SK-N-SH (cell line): Measurements from ENCODE around the gene MYH15. TPM values are rescaled to one million over a fixed set of nuclear protein-coding genes. Genes with fewer than 3 reads are reported as not detected.
A peak's percentile ranks its signal among the peaks of the same experiment; 100 is the strongest.

ENCODE experiments used
- CTCF ChIA-PET: fragments of 300-600, 350-600 bp; formaldehyde crosslinking; extraction: SDS; loops from one replicate; lab custom pipeline; 2021; lab: Yijun Ruan, JAX
- POLR2A ChIA-PET: fragments of 350-600 bp; sonication (Branson Sonifier 250); formaldehyde crosslinking; extraction: SDS; loops from one replicate; lab custom pipeline; 2020; ENCODE audit warnings: antibody characterized with exemption, inconsistent platforms; lab: Yijun Ruan, JAX
- DNase-seq: peaks from one replicate; pipeline ENCODE4 v3.0.0; 2012
- H2AFZ ChIP-seq: fragments of 200-600 bp; sonication (generic); 2 replicates; pipeline ENCODE4 v1.8.1; 2016; ENCODE audit warnings: antibody characterized with exemption, mild to moderate bottlenecking, low read depth
- H3F3A ChIP-seq: fragments of 200-600 bp; sonication (generic); replicated peaks from 2 replicates; pipeline ENCODE3; 2016; ENCODE audit warnings: antibody characterized with exemption, mild to moderate bottlenecking; ENCODE audit not compliant: insufficient read depth
- H3K27ac ChIP-seq, 2 experiments: fragments of 200-500 bp in 1 of 2; fragments of 200-600 bp in 1 of 2; sonication (Bioruptor generic) in 1 of 2; sonication (generic), shearing (Covaris generic) in 1 of 2; 2 replicates each; pipeline versions ENCODE4 v1.5.1 to v1.6.1; 2014 to 2016; ENCODE audit warnings: low read depth in 2 of 2, inconsistent platforms in 1 of 2, low read length in 1 of 2, mild to moderate bottlenecking in 1 of 2, mixed read lengths in 1 of 2
- H3K27me3 ChIP-seq: fragments of 200-600 bp; sonication (generic), shearing (Covaris generic); 2 replicates; pipeline ENCODE4 v1.6.1; 2016; ENCODE audit warnings: mixed run types; ENCODE audit not compliant: insufficient read depth
- H3K36me3 ChIP-seq, 2 experiments: fragments of 200-500 bp in 1 of 2; fragments of 200-600 bp in 1 of 2; sonication (Bioruptor generic) in 1 of 2; sonication (generic) in 1 of 2; replicated peaks in 1 of 2; 2 replicates each; pipeline versions ENCODE3 to v1.5.1; 2014 to 2016; ENCODE audit warnings: low read length in 1 of 2, mild to moderate bottlenecking in 1 of 2; ENCODE audit not compliant: insufficient read depth in 2 of 2, control insufficient read depth in 1 of 2
- H3K4me1 ChIP-seq, 2 experiments: fragments of 200-500 bp in 1 of 2; fragments of 200-600 bp in 1 of 2; sonication (Bioruptor generic) in 1 of 2; sonication (generic), shearing (Covaris generic) in 1 of 2; 2 replicates each; pipeline versions ENCODE4 v1.5.1 to v1.6.1; 2014 to 2016; ENCODE audit warnings: low read depth in 1 of 2, low read length in 1 of 2, mixed run types in 1 of 2; ENCODE audit not compliant: insufficient read depth in 2 of 2, control insufficient read depth in 1 of 2
- H3K4me2 ChIP-seq: fragments of 200-600 bp; sonication (generic), shearing (Covaris generic); 2 replicates; pipeline ENCODE4 v1.6.1; 2017; ENCODE audit warnings: mixed run types
- H3K4me3 ChIP-seq, 2 experiments: fragments of 200-500 bp in 1 of 2; fragments of 200-600 bp in 1 of 2; sonication (Bioruptor generic) in 1 of 2; sonication (generic), shearing (Covaris generic) in 1 of 2; 2 replicates each; pipeline versions ENCODE4 v1.5.1 to v1.8.1; 2014 to 2016; ENCODE audit warnings: low read depth in 2 of 2, inconsistent platforms in 1 of 2, low read length in 1 of 2, mild to moderate bottlenecking in 1 of 2, mixed read lengths in 1 of 2, moderate library complexity in 1 of 2
- H3K79me2 ChIP-seq: fragments of 200-600 bp; sonication (generic); 2 replicates; pipeline ENCODE4 v1.8.1; 2017; ENCODE audit warnings: mild to moderate bottlenecking; ENCODE audit not compliant: insufficient read depth
- H3K9ac ChIP-seq: fragments of 200-600 bp; sonication (generic); 2 replicates; pipeline ENCODE4 v1.6.1; 2017; ENCODE audit warnings: mixed run types
- H3K9me2 ChIP-seq: fragments of 200-600 bp; sonication (generic); 2 replicates; pipeline ENCODE4 v1.6.1; 2017; ENCODE audit warnings: mixed run types
- H3K9me3 ChIP-seq: fragments of 200-600 bp; sonication (generic); 2 replicates; pipeline ENCODE4 v1.6.1; 2017; ENCODE audit warnings: mixed run types, mild to moderate bottlenecking, moderate library complexity
- H4K20me1 ChIP-seq: fragments of 200-600 bp; sonication (generic); 2 replicates; pipeline ENCODE4 v1.6.1; 2017; ENCODE audit warnings: mild to moderate bottlenecking, mixed run types; ENCODE audit not compliant: insufficient read depth
- CHD2 ChIP-seq: fragments of 150-350 bp; IDR thresholded peaks from 2 replicates; pipeline ENCODE4 v1.6.1; 2018; ENCODE audit warnings: low read length; ENCODE audit not compliant: partially characterized antibody
- FOXJ3 ChIP-seq: sonication (generic); formaldehyde crosslinking; IDR thresholded peaks from 2 replicates; pipeline ENCODE4 v1.5.1; 2020; ENCODE audit warnings: mild to moderate bottlenecking, missing genetic modification reagents
- GABPA ChIP-seq: IDR thresholded peaks from 2 replicates; pipeline ENCODE4 v1.4.0; 2012; ENCODE audit warnings: low read depth, mild to moderate bottlenecking
- GATA2 ChIP-seq: sonication (generic); formaldehyde crosslinking; IDR thresholded peaks from 2 replicates; pipeline ENCODE4 v1.5.0; 2020; ENCODE audit warnings: mild to moderate bottlenecking, missing genetic modification reagents
- JUND ChIP-seq: IDR thresholded peaks from 2 replicates; pipeline ENCODE4 v1.4.0; 2012
- NFIC ChIP-seq: IDR thresholded peaks from 2 replicates; pipeline ENCODE4 v1.4.0; 2012; ENCODE audit warnings: borderline replicate concordance
- NRF1 ChIP-seq: IDR thresholded peaks from 2 replicates; pipeline ENCODE4 v1.6.1; 2012; ENCODE audit warnings: low read depth, mild to moderate bottlenecking, low read length
- RAD21 ChIP-seq: IDR thresholded peaks from 2 replicates; pipeline ENCODE4 v1.6.1; 2012; ENCODE audit warnings: mild to moderate bottlenecking, low read length
- RCOR1 ChIP-seq: fragments of 150-350 bp; IDR thresholded peaks from 2 replicates; pipeline ENCODE4 v1.6.1; 2017; ENCODE audit warnings: antibody characterized with exemption, low read length
- RFX5 ChIP-seq: IDR thresholded peaks from 2 replicates; pipeline ENCODE4 v1.6.1; 2012; ENCODE audit warnings: mild to moderate bottlenecking, improper control_type of control experiment, low read length
- RXRA ChIP-seq: IDR thresholded peaks from 2 replicates; pipeline ENCODE4 v1.4.0; 2012; ENCODE audit warnings: low read depth, mild to moderate bottlenecking, borderline replicate concordance
- SIN3A ChIP-seq: IDR thresholded peaks from 2 replicates; pipeline ENCODE4 v1.6.1; 2012; ENCODE audit warnings: low read depth, mild to moderate bottlenecking, low read length, moderate library complexity, borderline replicate concordance
- TAF1 ChIP-seq: IDR thresholded peaks from 2 replicates; pipeline ENCODE4 v1.6.1; 2012; ENCODE audit warnings: low read depth, mild to moderate bottlenecking, low read length, moderate library complexity, borderline replicate concordance
- TEAD4 ChIP-seq: IDR thresholded peaks from 2 replicates; pipeline ENCODE4 v1.4.0; 2012; ENCODE audit warnings: mild to moderate bottlenecking, borderline replicate concordance; ENCODE audit not compliant: insufficient read depth
- YY1 ChIP-seq: IDR thresholded peaks from 2 replicates; pipeline ENCODE4 v1.4.0; 2012; ENCODE audit warnings: low read depth, mild to moderate bottlenecking
- WGBS: methylation state at CpG from one replicate; pipeline ENCODE4 v1.1.6; 2017; ENCODE audit warnings: low lambda C conversion rate; 5-methylcytosine and 5-hydroxymethylcytosine counted together
- polyA plus RNA-seq, 3 experiments: library from polyadenylated mRNA; depleted of rRNA; stranded (reverse); fragments of >200 nt; gene quantifications; 2 replicates each; pipeline ENCODE4 v1.2.3, GENCODE V29; 2012
- TF ChIP-seq, protein P1 (sequence below): fragments of 150-350 bp; IDR thresholded peaks from 2 replicates; pipeline ENCODE4 v1.6.1; 2017; ENCODE audit warnings: antibody characterized with exemption, low read length, low read depth, borderline replicate concordance
- TF ChIP-seq, protein P2 (sequence below): IDR thresholded peaks from 2 replicates; pipeline ENCODE4 v1.6.1; 2012; ENCODE audit warnings: mild to moderate bottlenecking, low read depth, low read length, moderate library complexity
- TF ChIP-seq, protein P3 (sequence below): fragments of 150-350 bp; IDR thresholded peaks from 2 replicates; pipeline ENCODE4 v1.6.1; 2016; ENCODE audit warnings: mild to moderate bottlenecking, low read depth, low read length
- TF ChIP-seq, protein P4 (sequence below): IDR thresholded peaks from 2 replicates; pipeline ENCODE4; 2012

MYH15 gene
- polyA plus RNA-seq, 1 of the 3 experiments (the other 2 are of a cell fraction) = 2.1 TPM

- WGBS = 87% methylated on average over 1 of the region's 1 CpG
- Histone ChIP-seq H3K4me1 (peaks cover 0 to 2% of the 10 kb centered on the region in 2 experiments; a peak in 2 of 4 replicates), H3K27me3 (no peaks in the 10 kb centered on the region), H3K9me3 (no peaks in the 10 kb centered on the region), H3K79me2 (no peaks in the 10 kb centered on the region), H2AFZ (0 out of 2 replicates have a peak overlapping the region, but pooled peaks have one; percentile 15), H3K9ac (no peak overlapping the region), H3K4me2 (peak overlapping the region; percentile 50; the same call in 1 of the 2 replicates), H3K4me3 (peak overlapping the region in 1 of 2 experiments; percentile 19; a peak in 1 of 4 replicates), H3K9me2 (no peaks in the 10 kb centered on the region), H3K27ac (peak overlapping the region; percentile 0 to 16; a peak in 2 of 4 replicates), H3K36me3 (peaks cover 28 to 41% of the 10 kb centered on the region in 2 experiments), H3F3A (peaks cover 5% of the 10 kb centered on the region), H4K20me1 (no peaks in the 10 kb centered on the region)
- POLR2A ChIA-PET = no interaction called here
- DNase-seq = no peak
- TF ChIP-seq RFX5 = no peak
- peak; percentile 71 for TF ChIP-seq GATA2 (CRISPR knock-in tag)
- peak; percentile 36; the same call in 1 of the 2 replicates for TF ChIP-seq FOXJ3
- CTCF ChIA-PET = interaction anchor here (0.9 to 2.0 kb wide), 7 partner anchors 9 to 369 kb away, joined by 3 to 13 read pairs (median 3); no protein-coding TSS in a partner anchor
These were observed 35.9 kb upstream of the MYH15 start for GRCh38 chr3:108546247-108546646.

- Histone ChIP-seq H4K20me1 (no peaks in the 10 kb centered on the region), H3K4me2 (no peak overlapping the region), H3K27me3 (no peaks in the 10 kb centered on the region), H3K4me1 (no peaks in the 10 kb centered on the region), H3K9me2 (no peaks in the 10 kb centered on the region; the same call in 1 of the 2 replicates), H3K4me3 (no peak overlapping the region), H3K9me3 (no peaks in the 10 kb centered on the region), H3K79me2 (no peaks in the 10 kb centered on the region), H2AFZ (no peak overlapping the region), H3F3A (peaks cover 8% of the 10 kb centered on the region), H3K27ac (no peak overlapping the region), H3K36me3 (peaks cover 0 to 2% of the 10 kb centered on the region in 2 experiments), H3K9ac (no peak overlapping the region)
- ChIA-PET CTCF (interaction anchor here (1.3 to 4.3 kb wide), 5 partner anchors 8 to 60 kb away, joined by 4 to 22 read pairs (median 5); no protein-coding TSS in a partner anchor), POLR2A (no interaction called here)
- 89% methylated on average over 4 of the region's 4 CpGs for WGBS
- TF ChIP-seq, protein P1, sequence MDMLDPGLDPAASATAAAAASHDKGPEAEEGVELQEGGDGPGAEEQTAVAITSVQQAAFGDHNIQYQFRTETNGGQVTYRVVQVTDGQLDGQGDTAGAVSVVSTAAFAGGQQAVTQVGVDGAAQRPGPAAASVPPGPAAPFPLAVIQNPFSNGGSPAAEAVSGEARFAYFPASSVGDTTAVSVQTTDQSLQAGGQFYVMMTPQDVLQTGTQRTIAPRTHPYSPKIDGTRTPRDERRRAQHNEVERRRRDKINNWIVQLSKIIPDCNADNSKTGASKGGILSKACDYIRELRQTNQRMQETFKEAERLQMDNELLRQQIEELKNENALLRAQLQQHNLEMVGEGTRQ = no peak
- TF ChIP-seq RAD21 (no peak), FOXJ3 (no peak), TEAD4 (no peak), CHD2 (no peak), GABPA (no peak), NFIC (no peak), SIN3A (no peak), NRF1 (no peak), YY1 (no peak), RFX5 (no peak), RCOR1 (no peak), TAF1 (no peak), JUND (no peak), RXRA (no peak)
- TF ChIP-seq, protein P2, sequence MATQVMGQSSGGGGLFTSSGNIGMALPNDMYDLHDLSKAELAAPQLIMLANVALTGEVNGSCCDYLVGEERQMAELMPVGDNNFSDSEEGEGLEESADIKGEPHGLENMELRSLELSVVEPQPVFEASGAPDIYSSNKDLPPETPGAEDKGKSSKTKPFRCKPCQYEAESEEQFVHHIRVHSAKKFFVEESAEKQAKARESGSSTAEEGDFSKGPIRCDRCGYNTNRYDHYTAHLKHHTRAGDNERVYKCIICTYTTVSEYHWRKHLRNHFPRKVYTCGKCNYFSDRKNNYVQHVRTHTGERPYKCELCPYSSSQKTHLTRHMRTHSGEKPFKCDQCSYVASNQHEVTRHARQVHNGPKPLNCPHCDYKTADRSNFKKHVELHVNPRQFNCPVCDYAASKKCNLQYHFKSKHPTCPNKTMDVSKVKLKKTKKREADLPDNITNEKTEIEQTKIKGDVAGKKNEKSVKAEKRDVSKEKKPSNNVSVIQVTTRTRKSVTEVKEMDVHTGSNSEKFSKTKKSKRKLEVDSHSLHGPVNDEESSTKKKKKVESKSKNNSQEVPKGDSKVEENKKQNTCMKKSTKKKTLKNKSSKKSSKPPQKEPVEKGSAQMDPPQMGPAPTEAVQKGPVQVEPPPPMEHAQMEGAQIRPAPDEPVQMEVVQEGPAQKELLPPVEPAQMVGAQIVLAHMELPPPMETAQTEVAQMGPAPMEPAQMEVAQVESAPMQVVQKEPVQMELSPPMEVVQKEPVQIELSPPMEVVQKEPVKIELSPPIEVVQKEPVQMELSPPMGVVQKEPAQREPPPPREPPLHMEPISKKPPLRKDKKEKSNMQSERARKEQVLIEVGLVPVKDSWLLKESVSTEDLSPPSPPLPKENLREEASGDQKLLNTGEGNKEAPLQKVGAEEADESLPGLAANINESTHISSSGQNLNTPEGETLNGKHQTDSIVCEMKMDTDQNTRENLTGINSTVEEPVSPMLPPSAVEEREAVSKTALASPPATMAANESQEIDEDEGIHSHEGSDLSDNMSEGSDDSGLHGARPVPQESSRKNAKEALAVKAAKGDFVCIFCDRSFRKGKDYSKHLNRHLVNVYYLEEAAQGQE = no peak
- TF ChIP-seq, protein P3, sequence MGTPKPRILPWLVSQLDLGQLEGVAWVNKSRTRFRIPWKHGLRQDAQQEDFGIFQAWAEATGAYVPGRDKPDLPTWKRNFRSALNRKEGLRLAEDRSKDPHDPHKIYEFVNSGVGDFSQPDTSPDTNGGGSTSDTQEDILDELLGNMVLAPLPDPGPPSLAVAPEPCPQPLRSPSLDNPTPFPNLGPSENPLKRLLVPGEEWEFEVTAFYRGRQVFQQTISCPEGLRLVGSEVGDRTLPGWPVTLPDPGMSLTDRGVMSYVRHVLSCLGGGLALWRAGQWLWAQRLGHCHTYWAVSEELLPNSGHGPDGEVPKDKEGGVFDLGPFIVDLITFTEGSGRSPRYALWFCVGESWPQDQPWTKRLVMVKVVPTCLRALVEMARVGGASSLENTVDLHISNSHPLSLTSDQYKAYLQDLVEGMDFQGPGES = no peak
- TF ChIP-seq, protein P4, sequence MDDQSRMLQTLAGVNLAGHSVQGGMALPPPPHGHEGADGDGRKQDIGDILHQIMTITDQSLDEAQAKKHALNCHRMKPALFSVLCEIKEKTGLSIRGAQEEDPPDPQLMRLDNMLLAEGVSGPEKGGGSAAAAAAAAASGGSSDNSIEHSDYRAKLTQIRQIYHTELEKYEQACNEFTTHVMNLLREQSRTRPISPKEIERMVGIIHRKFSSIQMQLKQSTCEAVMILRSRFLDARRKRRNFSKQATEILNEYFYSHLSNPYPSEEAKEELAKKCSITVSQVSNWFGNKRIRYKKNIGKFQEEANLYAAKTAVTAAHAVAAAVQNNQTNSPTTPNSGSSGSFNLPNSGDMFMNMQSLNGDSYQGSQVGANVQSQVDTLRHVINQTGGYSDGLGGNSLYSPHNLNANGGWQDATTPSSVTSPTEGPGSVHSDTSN = no peak
- no peak for DNase-seq
These were observed 27.7 kb upstream of the MYH15 start for GRCh38 chr3:108538083-108538482.
